Lung (tissue), 12 donors: ENCODE results near the gene MAP3K4. TPM values are rescaled to one million over a fixed set of nuclear protein-coding genes. Genes with fewer than 3 reads are reported as not detected.

Source experiments
- ATAC-seq: fragments of 200-7000 bp; cut with Tn5 transposase; one replicate; pipeline ENCODE4 v1.9.1; 2020; ENCODE audit warnings: moderate number of reproducible peaks; ENCODE audit not compliant: insufficient read depth, low FRiP score
- DNase-seq, 3 donors: peaks; one replicate each; pipeline ENCODE4 v3.0.0-alpha.2; 2013 to 2017
- H3K27ac ChIP-seq, 2 donors: one replicate each; pipeline ENCODE4 v1.5.1; 2013; ENCODE audit warnings: mild to moderate bottlenecking in 2 of 2, moderate library complexity in 2 of 2, control low read depth in 1 of 2, inconsistent platforms in 1 of 2, low read depth in 1 of 2, low read length in 1 of 2
- H3K27me3 ChIP-seq, 3 donors: one replicate each; pipeline ENCODE4 v1.5.1; 2013; ENCODE audit warnings: low read length in 2 of 3; ENCODE audit not compliant: control insufficient read depth in 3 of 3, insufficient read depth in 3 of 3
- H3K36me3 ChIP-seq, 4 donors: one replicate each; pipeline ENCODE4 v1.5.1; 2013; ENCODE audit warnings: low read length in 4 of 4, mild to moderate bottlenecking in 1 of 4, moderate library complexity in 1 of 4; ENCODE audit not compliant: control insufficient read depth in 4 of 4, insufficient read depth in 4 of 4
- H3K4me1 ChIP-seq, 5 donors: one replicate each; pipeline ENCODE4 v1.5.1; 2013; ENCODE audit warnings: low read length in 5 of 5, mild to moderate bottlenecking in 2 of 5, moderate library complexity in 1 of 5; ENCODE audit not compliant: control insufficient read depth in 5 of 5, insufficient read depth in 5 of 5
- H3K4me3 ChIP-seq: one replicate; pipeline ENCODE4 v1.5.1; 2013; ENCODE audit warnings: mild to moderate bottlenecking, control low read depth, moderate library complexity
- H3K9ac ChIP-seq, 2 donors: one replicate each; pipeline ENCODE4 v1.5.1; 2013; ENCODE audit warnings: low read length in 2 of 2, control low read depth in 1 of 2; ENCODE audit not compliant: insufficient read depth in 1 of 2
- H3K9me3 ChIP-seq, 4 donors: one replicate each; pipeline ENCODE4 v1.5.1; 2013; ENCODE audit warnings: low read length in 3 of 4, mild to moderate bottlenecking in 1 of 4, moderate library complexity in 1 of 4; ENCODE audit not compliant: control insufficient read depth in 4 of 4, insufficient read depth in 3 of 4
- CTCF ChIP-seq: IDR thresholded peaks from 2 replicates; pipeline ENCODE4 v1.5.1; 2012; ENCODE audit warnings: mild to moderate bottlenecking; ENCODE audit errors: control extremely low read depth, extremely low read depth
- WGBS, 2 donors: extraction: QIAGEN DNeasy Blood & Tissue Kit; methylation state at CpG; one replicate each; pipeline ENCODE4 v1.1.7; 2013; 5-methylcytosine and 5-hydroxymethylcytosine counted together
- polyA plus RNA-seq, 2 donors: library from polyadenylated mRNA; stranded (reverse); fragments of 200-250 nt; gene quantifications; one replicate each; pipeline ENCODE4 v1.2.1, GENCODE V29; 2013
- total RNA-seq, 2 donors: library from RNA; depleted of rRNA in 1 of 2; stranded (reverse); fragments of >200 nt in 1 of 2; gene quantifications; one replicate each; pipeline ENCODE4 v1.2.1, GENCODE V29; 2014 to 2021
- donor health status: control.
- donor health status: control.
- donor health status: Bipolar disorder and iron deficiency.
- donor health status: healthy.
- donor health status: DM: yes; HTN: yes; CAD: no.

MAP3K4 gene
- total and polyA plus RNA-seq, 4 donors, result 8.6 to 56.8 (median 29.9) TPM

- peaks cover 0 to 10% (median 8%) of the 10 kb centered on the region in 4 donors for H3K36me3 ChIP-seq
- no peak for TF ChIP-seq CTCF
- no peak for ATAC-seq
- H3K4me3 ChIP-seq, result no peak overlapping the region
- no peaks in the 10 kb centered on the region for H3K9me3 ChIP-seq
- H3K9ac ChIP-seq, result no peak overlapping the region
- no peaks in the 10 kb centered on the region for H3K27me3 ChIP-seq
- DNase-seq, result no peak
- WGBS, 2 donors, result 95 to 97% methylated on average over 15 of the region's 15 CpGs
- peaks cover 0 to 2% (median 0%) of the 10 kb centered on the region in 5 donors for H3K4me1 ChIP-seq
- H3K27ac ChIP-seq, result no peak overlapping the region
Observed at GRCh38 chr6:161161121-161161520, 169.6 kb downstream of the MAP3K4 start.

GRCh38 chr6:161161889-161162624, 170.5 kb downstream of the MAP3K4 start:
- no peak for DNase-seq
- Histone ChIP-seq H3K9me3 (no peaks in the 10 kb centered on the region), H3K36me3 (peaks cover 0 to 13% (median 8%) of the 10 kb centered on the region in 4 donors), H3K27me3 (no peaks in the 10 kb centered on the region), H3K4me3 (no peak overlapping the region), H3K4me1 (peaks cover 0 to 2% (median 0%) of the 10 kb centered on the region in 5 donors), H3K27ac (no peak overlapping the region), H3K9ac (no peak overlapping the region)
- no peak for ATAC-seq
- WGBS, 2 donors, result 93 to 96% methylated on average over 16 of the region's 16 CpGs
- TF ChIP-seq CTCF, result no peak

- WGBS, 2 donors, result 86 to 95% methylated on average over 9 of the region's 9 CpGs
- H3K9me3 ChIP-seq, result no peaks in the 10 kb centered on the region
- no peak for TF ChIP-seq CTCF
- H3K27me3 ChIP-seq, result no peaks in the 10 kb centered on the region
- H3K9ac ChIP-seq, result no peak overlapping the region
- ATAC-seq, result no peak
- H3K27ac ChIP-seq, result no peak overlapping the region
- peaks cover 0 to 13% (median 8%) of the 10 kb centered on the region in 4 donors for H3K36me3 ChIP-seq
- H3K4me1 ChIP-seq, result peaks cover 0 to 2% (median 0%) of the 10 kb centered on the region in 5 donors
- no peak overlapping the region for H3K4me3 ChIP-seq
- no peak for DNase-seq
Observed at GRCh38 chr6:161162722-161163121, 171.2 kb downstream of the MAP3K4 start.
